ENCODE measurements around the gene PNMA8B.

Gene PNMA8B

DNA sequence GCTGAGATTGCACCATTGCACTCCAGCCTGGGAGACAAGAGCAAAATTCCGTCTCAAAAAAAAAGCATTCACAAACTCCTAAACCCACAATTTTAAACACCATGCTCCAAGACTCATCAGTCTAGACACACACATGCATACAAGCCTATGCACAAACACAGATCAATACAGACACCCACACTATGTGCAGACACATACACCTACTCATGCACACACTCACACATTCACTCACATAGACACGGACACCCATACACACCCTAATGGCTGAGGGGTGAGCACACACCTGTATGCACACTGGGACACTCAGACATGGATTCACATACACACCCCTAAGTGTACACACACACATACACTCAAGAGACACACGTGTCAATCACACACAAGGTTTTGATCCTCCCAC lies 9.3 kb downstream of the PNMA8B start:
- DNase-seq (ENCODE audit: low read depth): no peak

DNA sequence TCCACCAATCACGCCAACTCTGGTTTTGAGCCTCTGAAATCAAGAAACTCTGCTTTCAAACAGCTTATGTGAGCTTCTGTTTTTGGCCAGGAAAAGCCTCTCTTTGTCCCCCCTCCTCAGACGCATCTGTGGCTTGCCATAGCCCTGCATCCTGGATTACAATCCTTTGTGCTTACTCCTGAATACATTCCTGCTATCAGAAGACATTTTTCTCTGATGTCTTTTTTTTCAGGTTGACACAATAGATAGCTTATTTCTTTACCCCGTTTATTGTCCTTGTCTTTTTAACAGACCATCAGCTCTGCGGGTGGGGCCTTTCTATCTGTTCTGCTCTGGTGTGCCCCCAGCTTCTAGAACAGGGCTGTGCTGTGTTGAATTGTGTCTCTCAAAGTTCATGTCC lies 11.0 kb downstream of the PNMA8B start:
- no peak for DNase-seq (ENCODE audit: low read depth)

GRCh38 chr19:46482631-46483030 lies 13.0 kb downstream of the PNMA8B start:
- no peak for DNase-seq (ENCODE audit: low read depth)

DNA sequence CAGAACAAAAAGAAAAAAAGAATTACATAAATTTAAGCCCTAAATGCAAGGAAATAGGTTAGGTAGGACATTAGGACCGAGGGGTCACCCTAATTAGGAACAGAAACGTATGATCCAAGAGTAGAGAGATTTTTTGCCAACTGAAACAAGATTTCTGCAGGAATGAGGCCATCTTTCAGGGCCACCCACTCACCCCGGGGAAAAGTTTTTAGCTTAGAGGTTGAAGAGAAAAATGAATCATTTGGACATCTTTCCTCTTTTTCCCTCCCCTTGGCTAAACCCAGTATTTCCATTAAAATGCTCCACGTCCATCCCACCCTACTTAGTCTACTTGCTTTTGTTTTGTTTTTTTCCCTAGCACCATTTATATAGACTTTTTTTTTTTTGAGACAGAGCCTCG lies 13.7 kb downstream of the PNMA8B start:
- no peak for DNase-seq (ENCODE audit: low read depth)

GRCh38 chr19:46481223-46481848 lies 14.3 kb downstream of the PNMA8B start:
- DNase-seq (ENCODE audit: low read depth): no peak

DNA sequence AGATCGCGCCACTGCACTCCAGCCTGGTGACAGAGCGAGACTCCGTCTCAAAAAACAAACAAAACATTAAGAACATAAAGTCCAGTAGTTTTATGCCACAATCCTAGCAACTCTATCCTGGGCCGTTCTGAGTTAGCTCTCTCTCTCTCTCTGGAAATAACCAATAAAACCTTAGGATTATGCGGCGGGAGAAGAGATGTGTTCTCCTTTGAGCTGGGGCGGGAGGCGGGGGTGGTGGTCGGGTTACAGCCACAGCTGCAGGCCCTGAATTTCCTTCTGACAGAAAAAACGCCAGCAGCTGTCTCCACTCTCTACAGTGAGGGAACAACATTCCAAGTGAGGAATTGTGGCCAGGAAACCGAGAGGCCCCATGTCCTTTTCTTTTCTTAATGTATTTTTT lies 15.3 kb downstream of the PNMA8B start:
- no peak for DNase-seq (ENCODE audit: low read depth)

DNA sequence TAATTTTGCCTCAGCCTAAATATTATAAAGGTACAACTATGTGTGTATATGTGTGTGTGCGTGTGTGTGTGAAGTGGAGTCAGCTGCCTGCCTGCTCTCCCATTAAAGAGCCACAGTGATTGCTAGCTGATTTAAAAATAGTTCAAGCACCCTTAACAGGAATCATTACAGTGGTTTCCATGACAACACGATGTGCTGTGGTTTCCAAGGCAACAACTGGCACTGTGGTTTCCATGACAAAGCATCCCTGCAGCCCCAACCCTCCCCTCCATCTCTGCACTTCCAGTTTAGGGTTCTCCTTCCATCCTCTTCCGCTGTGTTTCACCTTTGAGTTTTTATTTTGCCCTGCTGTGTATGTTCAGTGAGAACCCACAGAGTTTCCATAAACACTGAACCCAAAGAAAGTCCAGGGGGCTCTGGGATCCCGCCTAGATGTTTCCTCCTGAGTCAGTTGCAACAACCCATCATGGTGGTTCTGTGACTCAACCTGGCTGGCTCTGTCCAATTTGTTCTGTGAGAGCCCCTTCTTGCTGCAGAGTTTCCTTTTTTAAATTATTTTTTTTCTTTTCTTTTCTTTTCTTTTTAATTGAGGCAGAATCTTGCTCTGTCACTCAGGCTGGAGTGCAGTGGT lies 17.2 kb downstream of the PNMA8B start:
- no peak for DNase-seq (ENCODE audit: low read depth)

DNA sequence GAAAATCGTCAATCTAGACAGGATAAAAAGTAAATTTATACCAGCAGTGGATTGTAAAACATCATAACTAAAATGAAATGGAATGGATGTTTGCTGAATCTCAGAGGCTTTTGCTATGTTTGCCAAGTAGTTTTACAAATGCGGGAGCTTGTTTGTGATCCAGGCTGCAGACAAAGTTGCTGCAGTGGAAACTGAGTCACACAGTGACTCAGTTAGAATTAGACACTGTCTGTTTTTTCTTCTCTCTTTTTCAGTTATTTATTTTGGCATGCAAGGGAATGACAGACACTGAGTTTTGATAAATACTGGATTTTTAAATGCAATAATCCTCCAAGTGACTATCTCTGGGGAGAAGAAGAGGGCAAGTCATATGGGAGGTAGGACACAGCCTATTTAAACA lies 19.7 kb downstream of the PNMA8B start:
- no peak for DNase-seq (ENCODE audit: low read depth)

DNA sequence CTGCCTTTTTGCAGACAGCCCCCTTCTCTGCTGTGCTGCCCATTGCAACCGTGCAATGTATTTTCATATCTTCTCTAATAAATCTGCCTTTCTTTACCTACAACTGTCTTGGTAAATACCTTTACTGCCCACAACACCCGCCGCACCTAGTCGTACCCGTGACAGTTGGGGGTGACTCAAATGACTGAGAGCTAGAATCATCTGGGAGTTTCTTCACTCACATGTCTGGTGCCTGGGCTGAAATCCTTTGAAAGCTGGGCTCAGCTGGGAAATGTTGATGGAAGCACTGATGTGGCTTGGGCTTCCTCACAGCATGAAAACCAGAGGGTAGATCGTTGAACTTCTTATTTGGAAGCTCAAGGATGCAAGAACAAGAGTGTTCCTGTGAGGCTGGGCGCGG lies 21.5 kb downstream of the PNMA8B start:
- DNase-seq (ENCODE audit: low read depth): no peak

DNA sequence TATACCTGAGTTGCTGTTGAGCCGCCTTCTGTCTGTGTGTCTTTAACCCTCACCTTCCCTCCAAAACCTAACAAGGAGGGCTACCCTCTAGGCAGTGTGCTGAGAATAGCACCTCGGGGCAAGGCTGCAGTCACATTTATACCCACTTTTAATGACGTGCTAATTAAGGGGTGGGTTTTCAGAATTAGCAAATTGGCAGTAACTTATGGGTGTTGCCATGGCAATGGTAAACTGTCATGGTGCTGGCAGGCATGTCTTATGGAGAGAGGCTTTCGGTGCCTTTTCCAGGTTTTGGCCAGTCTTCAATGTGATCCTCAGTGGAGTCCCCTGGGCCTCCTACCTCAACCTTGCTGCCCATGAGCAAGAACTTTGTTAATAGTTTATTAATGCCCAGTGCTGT lies 23.1 kb downstream of the PNMA8B start:
- DNase-seq (ENCODE audit: low read depth): no peak

- no peak for DNase-seq (ENCODE audit: low read depth)
These were observed 23.7 kb downstream of the PNMA8B start for GRCh38 chr19:46471811-46472543.

DNA sequence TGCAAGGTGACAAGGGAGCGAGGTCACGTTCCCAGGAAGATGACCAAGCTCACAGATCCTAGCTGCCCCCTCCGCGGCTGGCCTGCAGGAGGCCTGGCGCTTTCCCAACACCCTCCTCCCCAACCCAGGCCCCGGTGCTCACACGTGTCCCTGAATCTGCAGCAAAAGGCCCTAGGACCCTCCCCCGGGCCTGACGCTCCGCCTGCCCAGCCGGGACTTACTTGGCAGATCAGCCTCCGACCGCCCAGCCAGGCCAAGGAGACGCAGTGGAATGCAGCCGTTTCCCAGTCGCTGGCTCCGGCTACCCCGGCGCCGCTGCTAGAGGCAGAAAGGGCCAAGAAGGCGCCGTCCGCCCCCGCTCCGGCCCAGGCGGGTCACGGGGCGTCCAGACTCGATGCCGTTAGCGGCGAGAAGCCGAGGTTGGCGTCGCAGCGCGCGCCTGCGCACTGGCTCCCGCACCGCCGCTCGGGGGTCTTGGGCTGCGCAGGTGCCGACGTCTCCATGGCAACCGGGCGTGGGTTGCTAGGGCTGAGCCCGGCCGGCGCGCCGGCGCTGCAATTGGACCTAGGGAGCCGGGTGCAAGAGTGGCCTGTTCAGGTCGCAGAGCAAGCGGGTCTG lies 24.4 kb downstream of the PNMA8B start, which contains the start of gene PNMA8A:
Gene PNMA8A, minus strand, starts transcription at position 448 of the 618 bp plus-strand sequence. CDS start 528 bp downstream, outside the sequence.
- DNase-seq (ENCODE audit: low read depth): no peak

DNA sequence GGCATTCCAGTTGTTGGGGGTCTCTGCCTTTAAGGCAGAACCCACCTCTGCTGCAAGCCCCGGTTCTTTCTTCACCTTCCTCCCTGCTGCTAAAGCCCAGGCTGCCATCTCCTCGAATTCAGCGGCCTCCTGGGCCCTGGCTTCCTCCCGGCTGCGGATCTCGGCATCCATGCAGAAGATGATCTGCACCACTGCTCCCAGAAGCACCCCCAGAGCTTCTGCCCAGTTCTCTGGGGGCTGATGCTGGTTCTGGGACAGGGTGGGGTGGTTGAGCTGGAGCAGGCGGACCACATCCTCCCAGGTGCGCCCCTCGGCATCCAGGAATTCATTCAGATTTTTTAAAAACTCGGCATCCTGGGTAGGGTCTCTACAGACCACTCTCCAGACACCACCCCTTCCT lies 25.3 kb downstream of the PNMA8B start:
- DNase-seq (ENCODE audit: low read depth): no peak

GRCh38 chr19:46469541-46470185 lies 26.0 kb downstream of the PNMA8B start:
- no peak for DNase-seq (ENCODE audit: low read depth)

DNA sequence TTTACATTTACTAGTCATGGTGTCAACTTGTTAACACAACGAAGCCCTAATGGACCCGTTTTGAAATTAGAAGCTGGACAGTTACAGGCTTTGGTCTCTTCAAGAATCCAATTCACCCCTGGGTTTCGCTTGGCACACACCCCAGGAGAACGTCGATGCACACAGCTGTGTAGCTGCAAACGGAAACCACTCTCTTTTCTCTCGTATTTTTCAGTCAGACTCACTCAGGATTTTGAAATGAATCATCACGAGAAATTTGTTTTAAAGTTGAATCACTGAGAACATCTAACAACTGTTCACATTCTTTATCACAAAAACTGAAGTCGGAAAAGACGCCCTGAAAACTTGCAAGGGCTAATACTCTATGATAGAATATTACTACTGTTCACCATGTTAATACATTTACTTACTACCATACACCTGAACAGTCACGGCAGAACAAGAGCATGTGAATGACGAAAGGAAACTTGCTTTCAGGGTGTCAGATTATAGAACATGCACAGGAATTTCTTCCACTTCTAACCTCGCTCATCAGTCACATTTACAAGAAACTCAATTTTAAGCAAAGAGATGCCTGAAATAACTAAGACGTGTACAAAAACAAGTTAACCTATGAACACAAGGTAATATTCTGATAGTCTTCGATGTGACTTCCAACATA lies 29.0 kb downstream of the PNMA8B start:
- no peak for DNase-seq (ENCODE audit: low read depth)

DNA sequence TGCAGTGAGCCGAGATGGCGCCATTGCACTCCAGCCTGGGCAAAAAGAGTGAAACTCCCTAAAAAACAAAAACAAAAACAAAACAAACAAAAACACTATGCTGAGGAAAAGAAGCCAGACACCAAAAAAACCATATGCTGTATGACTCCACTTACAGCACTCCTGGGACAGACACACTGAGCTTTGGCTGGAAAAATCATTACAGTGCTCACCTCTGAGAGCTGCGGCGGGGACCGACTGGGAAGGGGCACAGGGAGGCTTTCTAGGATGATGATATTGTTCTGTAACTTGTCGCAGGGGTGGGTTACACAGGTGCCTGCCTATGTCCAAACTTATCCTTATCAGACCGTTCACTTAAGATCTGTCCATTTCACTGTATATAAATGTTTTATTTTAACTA lies 32.2 kb downstream of the PNMA8B start:
- DNase-seq (ENCODE audit: low read depth): no peak

- DNase-seq (ENCODE audit: low read depth): no peak
These were observed 34.1 kb downstream of the PNMA8B start for GRCh38 chr19:46461537-46461936.

DNA sequence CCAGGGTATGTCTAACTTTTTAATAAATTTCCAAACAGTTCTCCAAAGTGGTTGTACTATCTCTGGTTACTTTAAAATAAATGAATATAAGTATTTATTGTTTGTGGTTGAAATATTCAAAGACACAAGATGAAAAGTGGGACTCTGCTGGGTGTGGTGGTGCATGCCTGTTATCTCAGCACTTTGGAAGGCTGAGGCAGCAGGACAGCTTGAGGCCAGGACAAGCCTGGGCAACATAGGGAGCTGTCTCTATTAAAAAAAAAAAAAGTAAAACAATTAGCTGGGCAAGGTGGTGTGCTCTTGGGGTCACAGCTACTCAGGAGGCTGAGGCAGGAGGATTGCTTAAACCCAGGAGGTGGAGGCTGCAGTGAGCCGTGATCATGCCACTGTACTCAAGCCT lies 34.7 kb downstream of the PNMA8B start:
- no peak for DNase-seq (ENCODE audit: low read depth)

DNA sequence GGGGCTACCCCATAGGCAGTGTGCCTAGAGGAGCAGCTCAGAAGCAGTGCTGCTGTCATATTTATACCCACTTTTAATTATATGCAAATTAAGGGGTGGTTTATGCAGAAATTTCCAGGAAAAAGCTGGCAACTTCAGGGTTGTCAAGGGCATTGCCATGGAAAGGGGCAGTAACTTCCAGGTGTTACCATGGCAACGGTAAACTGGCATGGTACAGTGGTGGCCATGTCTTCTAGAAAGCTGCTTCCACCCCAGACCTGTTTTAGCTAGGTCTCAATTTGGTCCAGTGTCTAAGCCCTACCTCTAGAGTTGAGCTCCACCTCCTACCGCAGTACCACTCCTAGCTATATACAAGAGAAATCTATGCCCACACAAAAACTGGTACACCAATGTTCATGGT lies 35.6 kb downstream of the PNMA8B start:
- no peak for DNase-seq (ENCODE audit: low read depth)

GRCh38 chr19:46456930-46457329 lies 38.7 kb downstream of the PNMA8B start:
- no peak for DNase-seq (ENCODE audit: low read depth)

GRCh38 chr19:46454244-46454643 lies 41.4 kb downstream of the PNMA8B start:
- DNase-seq (ENCODE audit: low read depth): no peak

- no peak for DNase-seq (ENCODE audit: low read depth)
These were observed 42.0 kb downstream of the PNMA8B start for GRCh38 chr19:46453661-46454060.
